ENCODE measurements around the gene CCL19. TPM values are rescaled to one million over a fixed set of nuclear protein-coding genes. Genes with fewer than 3 reads are reported as not detected.

The CCL19 gene
- total and polyA plus RNA-seq, 2 donors (not counting 3 experiments of a cell fraction or from before 2014, with no cell fraction given): not detected

GRCh38 chr9:34709196-34709978 lies 18.3 kb upstream of the CCL19 start:
- intact Hi-C loops (cut with micrococcal nuclease) (no loop called here), dilution Hi-C loops (cut with MboI; ENCODE audit: extremely low pct_ligation_motif_present, low sequenced_read_pairs) (no loop called here)
- Histone ChIP-seq H3K9me1 (replicated peaks; ENCODE audit: control insufficient read depth, extremely low read depth, insufficient read depth, low read length) (no peaks in the 10 kb centered on the region), H3K27me3 (ENCODE audit: control insufficient read depth in 2 of 2, insufficient read depth in 2 of 2, low read length in 2 of 2) (peaks cover 11 to 23% of the 10 kb centered on the region in 2 experiments), H3K9ac (replicated peaks; ENCODE audit: extremely low read depth, insufficient read depth, low read length) (no peak overlapping the region), H3K79me2 (ENCODE audit: control insufficient read depth, insufficient read depth, low read length) (no peaks in the 10 kb centered on the region), H3K4me2 (ENCODE audit: insufficient read depth, low read length) (no peak overlapping the region), H3K9me3 (replicated peaks; ENCODE audit: control insufficient read depth, insufficient read depth, low read length) (no peaks in the 10 kb centered on the region), H2AFZ (ENCODE audit: low read depth, low read length) (no peak overlapping the region), H3K4me3 (replicated peaks in 1 of 3; ENCODE audit: insufficient read depth in 1 of 3, low read depth in 1 of 3, low read length in 3 of 3) (no peak overlapping the region), H3K4me1 (ENCODE audit: control insufficient read depth, extremely low read depth, insufficient read depth, low read length) (no peaks in the 10 kb centered on the region), H4K20me1 (replicated peaks; ENCODE audit: control insufficient read depth, extremely low read depth, insufficient read depth, low read length) (no peaks in the 10 kb centered on the region), H3K36me3 (ENCODE audit: control insufficient read depth in 2 of 2, extremely low read depth in 1 of 2, insufficient read depth in 2 of 2, low read length in 2 of 2) (no peaks in the 10 kb centered on the region), H3K27ac (ENCODE audit: insufficient read depth, low read depth, low read length) (no peak overlapping the region)
- POLR2A ChIA-PET: no interaction called here
- no peak for TF ChIP-seq EZH2 (IDR thresholded peaks at IDR 0.05; ENCODE audit: borderline replicate concordance, low read depth, low read length, severe bottlenecking)
- TF ChIP-seq MAX (IDR thresholded peaks at IDR 0.05; ENCODE audit: insufficient read depth, insufficient read length): no peak
- no peak for FAIRE-seq
- CTCF ChIA-PET: interaction anchor here (0.7 to 2.0 kb wide), 5 partner anchors 8 to 184 kb away, joined by 3 to 8 read pairs (median 3); no protein-coding TSS in a partner anchor
- no TSS peak for BruUV-seq (replicated peaks)
- no peak for DNase-seq (ENCODE audit: low read depth, low spot score)

GRCh38 chr9:34707130-34707529 lies 16.1 kb upstream of the CCL19 start:
- Histone ChIP-seq H3K4me2 (ENCODE audit: insufficient read depth, low read length) (no peak overlapping the region), H3K27ac (ENCODE audit: insufficient read depth, low read depth, low read length) (no peak overlapping the region), H3K27me3 (ENCODE audit: control insufficient read depth in 2 of 2, insufficient read depth in 2 of 2, low read length in 2 of 2) (peaks cover 2 to 6% of the 10 kb centered on the region in 2 experiments), H4K20me1 (replicated peaks; ENCODE audit: control insufficient read depth, extremely low read depth, insufficient read depth, low read length) (no peaks in the 10 kb centered on the region), H3K9me3 (replicated peaks; ENCODE audit: control insufficient read depth, insufficient read depth, low read length) (no peaks in the 10 kb centered on the region), H3K9ac (replicated peaks; ENCODE audit: extremely low read depth, insufficient read depth, low read length) (no peak overlapping the region), H2AFZ (ENCODE audit: low read depth, low read length) (no peak overlapping the region), H3K79me2 (ENCODE audit: control insufficient read depth, insufficient read depth, low read length) (no peaks in the 10 kb centered on the region), H3K4me3 (replicated peaks in 1 of 3; ENCODE audit: insufficient read depth in 1 of 3, low read depth in 1 of 3, low read length in 3 of 3) (no peak overlapping the region), H3K36me3 (ENCODE audit: control insufficient read depth in 2 of 2, extremely low read depth in 1 of 2, insufficient read depth in 2 of 2, low read length in 2 of 2) (no peaks in the 10 kb centered on the region), H3K9me1 (replicated peaks; ENCODE audit: control insufficient read depth, extremely low read depth, insufficient read depth, low read length) (no peaks in the 10 kb centered on the region), H3K4me1 (ENCODE audit: control insufficient read depth, extremely low read depth, insufficient read depth, low read length) (no peaks in the 10 kb centered on the region)
- FAIRE-seq (no peak), DNase-seq (ENCODE audit: low read depth, low spot score) (no peak)
- intact Hi-C loops (cut with micrococcal nuclease) (no loop called here), dilution Hi-C loops (cut with MboI; ENCODE audit: extremely low pct_ligation_motif_present, low sequenced_read_pairs) (no loop called here)
- TF ChIP-seq EZH2 (IDR thresholded peaks at IDR 0.05; ENCODE audit: borderline replicate concordance, low read depth, low read length, severe bottlenecking) (no peak), JUN (IDR thresholded peaks at IDR 0.05; ENCODE audit: borderline replicate concordance, insufficient read depth, insufficient read length, low read depth) (no peak), GATA2 (IDR thresholded peaks at IDR 0.05; ENCODE audit: insufficient read depth, insufficient read length, low read depth, low read length) (no peak), POLR2AphosphoS5 (IDR thresholded peaks at IDR 0.05; ENCODE audit: insufficient read depth, low read depth, low read length) (no peak), FOS (IDR thresholded peaks at IDR 0.05; ENCODE audit: borderline replicate concordance, insufficient read depth, low read length) (no peak), POLR2A (IDR thresholded peaks at IDR 0.05; ENCODE audit: low read depth, low read length) (no peak), CTCF (IDR thresholded peaks at IDR 0.05; ENCODE audit: extremely low read depth in 1 of 2, insufficient read depth in 1 of 2, low read depth in 1 of 2, low read length in 2 of 2) (no peak), MYC (IDR thresholded peaks at IDR 0.05; ENCODE audit: low read depth, low read length) (no peak), MAX (IDR thresholded peaks at IDR 0.05; ENCODE audit: insufficient read depth, insufficient read length) (no peak)
- POLR2A ChIA-PET: no interaction called here
- CTCF ChIA-PET: no interaction called here
- no TSS peak for BruUV-seq (replicated peaks)

Data from endothelial cell of umbilical vein (primary cell).